SJCRH30 (cell line): ENCODE data around the gene GH2. TPM values are rescaled to one million over a fixed set of nuclear protein-coding genes. Genes with fewer than 3 reads are reported as not detected.

Experiments used
- DNase-seq, 2 experiments: peaks; one replicate each; pipeline ENCODE4 v3.0.0-alpha.2; 2015 to 2020
- H3K27ac ChIP-seq: fragments of 250-450 bp; sonication (Bioruptor Pico); 2 replicates; pipeline ENCODE4 v1.5.1; 2020; ENCODE audit warnings: mild to moderate bottlenecking, moderate library complexity
- H3K27me3 ChIP-seq: fragments of 250-450 bp; sonication (Bioruptor Pico); 2 replicates; pipeline ENCODE4 v1.5.1; 2020; ENCODE audit warnings: mild to moderate bottlenecking, moderate library complexity
- H3K36me3 ChIP-seq: fragments of 250-450 bp; sonication (Bioruptor Pico); 2 replicates; pipeline ENCODE4 v1.5.1; 2020; ENCODE audit warnings: mild to moderate bottlenecking, moderate library complexity
- H3K4me1 ChIP-seq: fragments of 250-450 bp; sonication (Bioruptor Pico); 2 replicates; pipeline ENCODE4 v1.5.1; 2020; ENCODE audit warnings: mild to moderate bottlenecking, moderate library complexity
- H3K4me3 ChIP-seq: fragments of 250-450 bp; sonication (Bioruptor Pico); 2 replicates; pipeline ENCODE4 v1.5.1; 2020; ENCODE audit warnings: mild to moderate bottlenecking, moderate library complexity
- H3K9me3 ChIP-seq: fragments of 250-450 bp; sonication (Bioruptor Pico); replicated peaks from 2 replicates; pipeline ENCODE4 v1.5.1; 2020; ENCODE audit warnings: mild to moderate bottlenecking, moderate library complexity
- total RNA-seq: library from RNA; depleted of rRNA; stranded (reverse); fragments of >200 nt; shearing (Covaris generic); gene quantifications from 2 replicates; pipeline ENCODE4 v1.2.3, GENCODE V29; 2014; rRNA removed

GH2 gene
- total RNA-seq, 1 experiment from 2014 or later = not detected

- H3K27me3 ChIP-seq = no peaks in the 10 kb centered on the region
- H3K36me3 ChIP-seq = peaks cover 43% of the 10 kb centered on the region
- H3K4me3 ChIP-seq = no peak overlapping the region
- DNase-seq = no peak
- no peaks in the 10 kb centered on the region for H3K4me1 ChIP-seq
- no peak overlapping the region for H3K27ac ChIP-seq
- no peaks in the 10 kb centered on the region for H3K9me3 ChIP-seq
Observed at GRCh38 chr17:63832455-63832854, 49.3 kb downstream of the GH2 start.

- no peak overlapping the region for H3K4me3 ChIP-seq
- no peaks in the 10 kb centered on the region for H3K27me3 ChIP-seq
- no peak for DNase-seq
- H3K9me3 ChIP-seq = no peaks in the 10 kb centered on the region
- H3K36me3 ChIP-seq = peaks cover 43% of the 10 kb centered on the region
- no peaks in the 10 kb centered on the region for H3K4me1 ChIP-seq
- no peak overlapping the region for H3K27ac ChIP-seq
Observed at GRCh38 chr17:63832014-63832413, 49.7 kb downstream of the GH2 start.

- H3K27me3 ChIP-seq = no peaks in the 10 kb centered on the region
- no peaks in the 10 kb centered on the region for H3K4me1 ChIP-seq
- H3K9me3 ChIP-seq = no peaks in the 10 kb centered on the region
- H3K4me3 ChIP-seq = no peak overlapping the region
- no peak overlapping the region for H3K27ac ChIP-seq
- H3K36me3 ChIP-seq = peaks cover 43% of the 10 kb centered on the region
- no peak for DNase-seq
Observed at GRCh38 chr17:63831505-63831904, 50.2 kb downstream of the GH2 start.

GRCh38 chr17:63830904-63831491 is 50.7 kb downstream of the GH2 start:
- Histone ChIP-seq H3K27me3 (no peaks in the 10 kb centered on the region), H3K9me3 (no peaks in the 10 kb centered on the region), H3K4me3 (no peak overlapping the region), H3K36me3 (peaks cover 43% of the 10 kb centered on the region), H3K27ac (no peak overlapping the region), H3K4me1 (no peaks in the 10 kb centered on the region; the same call in 1 of the 2 replicates)
- no peak for DNase-seq

- Histone ChIP-seq H3K27me3 (no peaks in the 10 kb centered on the region), H3K9me3 (no peaks in the 10 kb centered on the region), H3K27ac (no peak overlapping the region), H3K4me3 (no peak overlapping the region), H3K36me3 (peaks cover 45% of the 10 kb centered on the region), H3K4me1 (peaks cover 4% of the 10 kb centered on the region; the same call in 1 of the 2 replicates)
- DNase-seq = no peak
Observed at GRCh38 chr17:63830278-63830677, 51.5 kb downstream of the GH2 start.

Other genes starting within 250 kb of the GH2 start
- 23.1 and 23.2 TPM in 2 replicates for gene LIMD2, start 181.8 kb downstream of the GH2 start, total RNA-seq
- gene STRADA, start 140.1 kb downstream of the GH2 start, total RNA-seq = 16.8 and 23.2 TPM in 2 replicates
- gene CCDC47, start 108.3 kb downstream of the GH2 start, total RNA-seq = 49.8 and 54.9 TPM in 2 replicates
- gene DDX42, start 107.8 kb downstream of the GH2 start, total RNA-seq = 64.5 and 78.7 TPM in 2 replicates
- 52.7 and 64.8 TPM in 2 replicates for gene PSMC5, start 54.5 kb downstream of the GH2 start, total RNA-seq
- gene FTSJ3, start 54.3 kb downstream of the GH2 start, total RNA-seq = 34.9 and 35.1 TPM in 2 replicates
- 35.7 and 38.5 TPM in 2 replicates for gene SMARCD2, start 39.3 kb downstream of the GH2 start, total RNA-seq
- gene CSH2, start 8.3 kb downstream of the GH2 start, total RNA-seq = not detected in 2 replicates
- not detected in 2 replicates for gene CSH1, start 14.6 kb upstream of the GH2 start, total RNA-seq
- not detected in 2 replicates for gene CSHL1, start 29.3 kb upstream of the GH2 start, total RNA-seq
- gene GH1, start 36.9 kb upstream of the GH2 start, total RNA-seq = not detected in 2 replicates
- gene CD79B, start 50.4 kb upstream of the GH2 start, total RNA-seq = 0.48 and 1.2 TPM in 2 replicates
- gene SCN4A, start 91.0 kb upstream of the GH2 start, total RNA-seq = 12.4 and 14.3 TPM in 2 replicates
- 0.12 TPM in 1 of 2 replicates, not detected in the other for gene PRR29, start 116.4 kb upstream of the GH2 start, total RNA-seq
- 0.33 and 0.43 TPM in 2 replicates for gene ICAM2, start 138.7 kb upstream of the GH2 start, total RNA-seq
- gene ERN1, start 248.2 kb upstream of the GH2 start, total RNA-seq = 2.2 and 3.8 TPM in 2 replicates